Putamen (tissue), 1 donor: ENCODE measurements around the gene PCDHA4.
"Not testable (repeated sequence)": the region's sequence is repeated elsewhere in the genome, so short reads cannot be mapped to it uniquely, and the experiment has no call there.

Experiments
- DNase-seq: peaks from one replicate; pipeline ENCODE4 v3.0.0-alpha.2; 2016; ENCODE audit warnings: low spot score

The PCDHA4 gene

GRCh38 chr5:140806834-140807775, at the start of gene PCDHA4:
Gene PCDHA4, plus strand, starts transcription at chr5:140807068.
- no peak for DNase-seq

- no peak for DNase-seq
Observed at GRCh38 chr5:140764177-140764973, 42.5 kb upstream of the PCDHA4 start.

- DNase-seq, result no peak
Observed at GRCh38 chr5:140767444-140767843, 39.4 kb upstream of the PCDHA4 start.

- DNase-seq, result no peak
Observed at GRCh38 chr5:140780512-140780911, 26.4 kb upstream of the PCDHA4 start.

- no peak for DNase-seq
Observed at GRCh38 chr5:140785905-140786686, 20.8 kb upstream of the PCDHA4 start, which contains the start of gene PCDHA1. Gene PCDHA1, plus strand, starts transcription at chr5:140786140.

- DNase-seq, result not testable (repeated sequence)
Observed at GRCh38 chr5:140787422-140787821, 19.4 kb upstream of the PCDHA4 start.

- DNase-seq, result not testable (repeated sequence)
Observed at GRCh38 chr5:140787849-140788504, 18.9 kb upstream of the PCDHA4 start.

- no peak for DNase-seq
Observed at GRCh38 chr5:140791089-140791488, 15.8 kb upstream of the PCDHA4 start.

- DNase-seq, result no peak
Observed at GRCh38 chr5:140794595-140795258, 12.1 kb upstream of the PCDHA4 start, which contains the start of gene PCDHA2. Gene PCDHA2, plus strand, starts transcription at chr5:140794852.

- DNase-seq, result no peak
Observed at GRCh38 chr5:140795259-140795641, 11.6 kb upstream of the PCDHA4 start.

GRCh38 chr5:140796072-140796717, 10.7 kb upstream of the PCDHA4 start:
- not testable (repeated sequence) for DNase-seq

GRCh38 chr5:140796718-140797095, 10.2 kb upstream of the PCDHA4 start:
- DNase-seq, result no peak

GRCh38 chr5:140800816-140801493, 5.9 kb upstream of the PCDHA4 start, which contains the start of gene PCDHA3:
Gene PCDHA3, plus strand, starts transcription at chr5:140801057.
- peak; percentile 42 for DNase-seq

GRCh38 chr5:140801494-140801841, 5.4 kb upstream of the PCDHA4 start:
- DNase-seq, result peak; percentile 28

GRCh38 chr5:140802381-140802780, 4.5 kb upstream of the PCDHA4 start:
- not testable (repeated sequence) for DNase-seq

GRCh38 chr5:140802781-140803271, 4.0 kb upstream of the PCDHA4 start:
- DNase-seq, result no peak

- DNase-seq, result not testable (repeated sequence)
Observed at GRCh38 chr5:140808241-140808888, 1.5 kb downstream of the PCDHA4 start.

GRCh38 chr5:140808889-140809291, 2.0 kb downstream of the PCDHA4 start:
- DNase-seq, result no peak
